Liver (tissue), 9 donors: ENCODE results near the gene ZNF513. TPM values are rescaled to one million over a fixed set of nuclear protein-coding genes. Genes with fewer than 3 reads are reported as not detected.

Experiments
- DNase-seq: peaks from one replicate; pipeline ENCODE4 v3.0.0-alpha.2; 2017; ENCODE audit warnings: low spot score
- H3K27ac ChIP-seq, 2 donors: one replicate each; pipeline ENCODE4 v1.7.0; 2013; ENCODE audit warnings: inconsistent platforms in 2 of 2, low read length in 2 of 2, control low read depth in 1 of 2, low read depth in 1 of 2, mild to moderate bottlenecking in 1 of 2
- H3K27me3 ChIP-seq, 4 donors: one replicate each; pipeline versions ENCODE4 v1.6.1 to v1.7.0; 2013; ENCODE audit warnings: low read length in 3 of 4, inconsistent platforms in 1 of 4, mild to moderate bottlenecking in 1 of 4, moderate library complexity in 1 of 4; ENCODE audit not compliant: control insufficient read depth in 4 of 4, insufficient read depth in 4 of 4
- H3K36me3 ChIP-seq, 4 donors: one replicate each; pipeline versions ENCODE4 v1.6.1 to v1.7.0; 2013; ENCODE audit warnings: low read length in 3 of 4, mild to moderate bottlenecking in 3 of 4, low read depth in 1 of 4, moderate library complexity in 1 of 4; ENCODE audit not compliant: control insufficient read depth in 4 of 4, insufficient read depth in 3 of 4
- H3K4me1 ChIP-seq, 4 donors: one replicate each; pipeline versions ENCODE4 v1.6.1 to v1.7.0; 2013; ENCODE audit warnings: low read length in 3 of 4, mild to moderate bottlenecking in 3 of 4, moderate library complexity in 1 of 4; ENCODE audit not compliant: control insufficient read depth in 4 of 4, insufficient read depth in 4 of 4
- H3K4me3 ChIP-seq, 3 donors: one replicate each; pipeline versions ENCODE4 v1.6.1 to v1.7.0; 2013; ENCODE audit warnings: low read length in 3 of 3, control low read depth in 1 of 3, low read depth in 1 of 3, mild to moderate bottlenecking in 1 of 3
- H3K9ac ChIP-seq, 2 donors: one replicate each; pipeline ENCODE4 v1.7.0; 2013; ENCODE audit warnings: low read length in 2 of 2, mild to moderate bottlenecking in 2 of 2, moderate library complexity in 2 of 2, control low read depth in 1 of 2, low read depth in 1 of 2
- H3K9me3 ChIP-seq, 4 donors: one replicate each; pipeline versions ENCODE4 v1.6.1 to v1.7.0; 2013; ENCODE audit warnings: low read length in 3 of 4; ENCODE audit not compliant: control insufficient read depth in 4 of 4
- EGR1 ChIP-seq, 2 donors: IDR thresholded peaks; 2 replicates each; pipeline ENCODE4 v1.6.1; 2016 to 2018; ENCODE audit warnings: antibody characterized with exemption in 2 of 2, low read depth in 2 of 2
- FOXA1 ChIP-seq: IDR thresholded peaks from 2 replicates; pipeline ENCODE4 v1.6.1; 2016; ENCODE audit warnings: antibody characterized with exemption
- FOXA2 ChIP-seq: IDR thresholded peaks from 2 replicates; pipeline ENCODE4 v1.6.1; 2016; ENCODE audit warnings: antibody characterized with exemption
- GABPA ChIP-seq, 2 donors: IDR thresholded peaks in 1 of 2; conservative IDR thresholded peaks in 1 of 2; 2 replicates each; pipeline ENCODE4 v1.6.1; 2016; ENCODE audit warnings: antibody characterized with exemption in 2 of 2, mild to moderate bottlenecking in 1 of 2, moderate library complexity in 1 of 2
- HNF4G ChIP-seq: IDR thresholded peaks from 2 replicates; pipeline ENCODE4 v1.6.1; 2016; ENCODE audit warnings: antibody characterized with exemption
- JUND ChIP-seq, 2 donors: IDR thresholded peaks; 2 replicates each; pipeline ENCODE4 v1.6.1; 2016; ENCODE audit warnings: antibody characterized with exemption in 2 of 2
- RXRA ChIP-seq, 2 donors: IDR thresholded peaks; 2 replicates each; pipeline ENCODE4 v1.6.1; 2017 to 2018; ENCODE audit warnings: antibody characterized with exemption in 2 of 2, mild to moderate bottlenecking in 1 of 2
- SP1 ChIP-seq: IDR thresholded peaks from 2 replicates; pipeline ENCODE4 v1.6.1; 2018; ENCODE audit warnings: antibody characterized with exemption, mild to moderate bottlenecking
- TAF1 ChIP-seq: conservative IDR thresholded peaks from 2 replicates; pipeline ENCODE4 v1.6.1; 2016; ENCODE audit warnings: antibody characterized with exemption, mild to moderate bottlenecking
- YY1 ChIP-seq: IDR thresholded peaks from 2 replicates; pipeline ENCODE4 v1.6.1; 2016; ENCODE audit warnings: antibody characterized with exemption, mild to moderate bottlenecking
- WGBS: extraction: QIAGEN DNeasy Blood & Tissue Kit; methylation state at CpG from one replicate; pipeline ENCODE4 v1.1.7; 2013; 5-methylcytosine and 5-hydroxymethylcytosine counted together
- polyA plus RNA-seq, 2 donors: library from polyadenylated mRNA; stranded (reverse) in 1 of 2; unstranded in 1 of 2; fragments of 200-250 nt in 1 of 2; fragments of >200 nt in 1 of 2; fragmentation: Nextera tagmentation in 1 of 2; extraction: Ambion mirVana in 1 of 2; gene quantifications; one replicate each; pipeline versions ENCODE4 v1.2.1 to v1.2.3, GENCODE V29; 2013 to 2015
- total RNA-seq, 2 donors: library from RNA; depleted of rRNA; stranded (reverse); fragments of >200 nt; gene quantifications; one replicate each; pipeline ENCODE4 v1.2.3, GENCODE V29; 2014
- TF ChIP-seq, protein P1 (sequence below): IDR thresholded peaks from 2 replicates; pipeline ENCODE4 v1.6.1; 2016; ENCODE audit warnings: antibody characterized with exemption, mild to moderate bottlenecking
- TF ChIP-seq, protein P2 (sequence below): IDR thresholded peaks from 2 replicates; pipeline ENCODE4 v1.6.1; 2016; ENCODE audit warnings: antibody characterized with exemption
- TF ChIP-seq, protein P3 (sequence below): IDR thresholded peaks from 2 replicates; pipeline ENCODE4 v1.6.1; 2016; ENCODE audit warnings: antibody characterized with exemption
- TF ChIP-seq, protein P4 (sequence below): IDR thresholded peaks from 2 replicates; pipeline ENCODE4 v1.6.1; 2016; ENCODE audit warnings: antibody characterized with exemption
- TF ChIP-seq, protein P5 (sequence below): fragments of 150-350 bp; IDR thresholded peaks from 2 replicates; pipeline ENCODE4 v1.5.1; 2017; ENCODE audit warnings: improper control_type of control experiment, low read depth, low read length; ENCODE audit not compliant: missing input control
- donor health status: healthy.
- donor health status: healthy.
- donor health status: healthy.
- donor health status: healthy.
- donor health status: healthy.

Gene ZNF513
- total and polyA plus RNA-seq, 4 donors = 2.9 to 11.2 (median 8.6) TPM

DNA sequence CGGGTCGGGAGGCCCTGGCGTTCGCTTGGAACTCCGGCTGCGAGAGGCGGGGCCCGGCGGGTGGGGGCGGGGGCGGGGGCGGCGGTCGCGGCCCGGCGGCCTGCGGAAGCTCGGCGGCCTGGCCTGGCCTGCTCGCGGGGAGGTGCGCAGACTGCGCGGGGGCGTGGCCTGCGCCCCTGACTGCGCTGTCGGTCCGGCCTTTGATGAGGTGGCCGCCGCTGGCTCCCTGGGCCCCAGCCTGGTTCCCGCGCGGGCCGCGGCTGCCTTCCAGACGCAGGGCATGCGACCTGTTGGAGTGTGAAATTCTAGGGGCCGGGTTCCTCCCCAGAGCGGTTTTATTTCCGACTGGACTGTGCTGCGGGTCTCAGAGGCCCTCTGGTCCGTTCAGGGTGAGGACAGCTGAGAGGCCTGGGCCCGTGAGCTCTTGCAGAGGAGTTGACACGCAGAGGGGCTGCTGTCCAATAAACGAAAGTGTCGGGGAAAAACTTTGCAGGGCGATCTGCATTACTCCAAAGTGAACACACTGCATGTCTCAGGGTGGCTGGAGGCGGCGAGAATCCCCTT is 48.5 kb upstream of the ZNF513 start:
- H3K4me1 ChIP-seq = peaks cover 3 to 23% (median 15%) of the 10 kb centered on the region in 4 donors
- H3K4me3 ChIP-seq = peak overlapping the region; percentile 73 to 97 (median 91)

DNA sequence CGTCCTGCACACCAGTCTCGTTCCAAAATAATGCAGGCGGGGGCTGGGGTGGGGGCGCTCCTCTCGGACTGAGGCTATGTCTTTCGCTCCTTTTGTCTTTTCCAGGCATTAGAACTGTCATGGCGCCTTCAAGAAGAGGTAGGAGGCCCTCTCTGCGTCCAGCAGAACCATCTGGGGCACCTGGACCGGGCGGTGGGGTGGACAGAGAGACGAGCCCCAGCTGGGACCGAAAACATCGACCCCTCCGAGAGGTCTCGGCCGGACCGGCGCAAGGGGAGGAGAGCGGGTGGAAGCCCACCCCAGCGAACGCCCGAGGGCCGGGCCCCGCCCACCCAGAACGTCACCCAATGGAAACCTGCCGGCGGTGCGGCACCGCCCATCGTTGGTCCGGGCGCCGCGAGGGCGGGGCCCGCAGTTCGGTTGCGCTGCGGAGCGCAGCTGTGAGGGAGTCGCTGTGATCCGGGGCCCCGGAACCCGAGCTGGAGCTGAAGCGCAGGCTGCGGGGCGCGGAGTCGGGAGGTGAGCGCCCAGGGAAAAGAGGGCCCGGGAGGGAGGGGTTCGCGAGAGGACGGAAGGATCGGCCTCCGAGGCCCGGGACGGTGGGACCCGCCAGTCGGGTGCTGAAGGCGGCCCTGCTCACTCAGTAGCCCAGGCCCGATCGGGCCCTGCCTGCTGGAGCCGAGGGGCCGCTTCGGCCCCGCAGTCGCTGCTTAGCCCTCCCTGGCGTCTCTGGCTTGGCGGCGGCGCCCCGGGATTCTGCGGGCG is 47.9 kb upstream of the ZNF513 start, which contains the start of gene NRBP1:
TSS of gene NRBP1 (plus strand) at position 419 of the 765 bp plus-strand sequence. CDS start 4,643 bp downstream, outside the sequence.
- H3K27me3 ChIP-seq = no peaks in the 10 kb centered on the region
- under 1% methylated on average over 75 of the region's 75 CpGs for WGBS
- DNase-seq = peak; percentile 95
- H3K36me3 ChIP-seq = peaks cover 0 to 6% (median 2%) of the 10 kb centered on the region in 4 donors
- H3K4me1 ChIP-seq = peaks cover 3 to 23% (median 15%) of the 10 kb centered on the region in 4 donors
- peak within 1 kb of the TSS; percentile 97 to 98 for H3K27ac ChIP-seq
- peak within 1 kb of the TSS; percentile 73 to 97 (median 91) for H3K4me3 ChIP-seq
- no peaks in the 10 kb centered on the region for H3K9me3 ChIP-seq
- H3K9ac ChIP-seq = peak within 1 kb of the TSS; percentile 85 to 92
- TF ChIP-seq, protein P1, sequence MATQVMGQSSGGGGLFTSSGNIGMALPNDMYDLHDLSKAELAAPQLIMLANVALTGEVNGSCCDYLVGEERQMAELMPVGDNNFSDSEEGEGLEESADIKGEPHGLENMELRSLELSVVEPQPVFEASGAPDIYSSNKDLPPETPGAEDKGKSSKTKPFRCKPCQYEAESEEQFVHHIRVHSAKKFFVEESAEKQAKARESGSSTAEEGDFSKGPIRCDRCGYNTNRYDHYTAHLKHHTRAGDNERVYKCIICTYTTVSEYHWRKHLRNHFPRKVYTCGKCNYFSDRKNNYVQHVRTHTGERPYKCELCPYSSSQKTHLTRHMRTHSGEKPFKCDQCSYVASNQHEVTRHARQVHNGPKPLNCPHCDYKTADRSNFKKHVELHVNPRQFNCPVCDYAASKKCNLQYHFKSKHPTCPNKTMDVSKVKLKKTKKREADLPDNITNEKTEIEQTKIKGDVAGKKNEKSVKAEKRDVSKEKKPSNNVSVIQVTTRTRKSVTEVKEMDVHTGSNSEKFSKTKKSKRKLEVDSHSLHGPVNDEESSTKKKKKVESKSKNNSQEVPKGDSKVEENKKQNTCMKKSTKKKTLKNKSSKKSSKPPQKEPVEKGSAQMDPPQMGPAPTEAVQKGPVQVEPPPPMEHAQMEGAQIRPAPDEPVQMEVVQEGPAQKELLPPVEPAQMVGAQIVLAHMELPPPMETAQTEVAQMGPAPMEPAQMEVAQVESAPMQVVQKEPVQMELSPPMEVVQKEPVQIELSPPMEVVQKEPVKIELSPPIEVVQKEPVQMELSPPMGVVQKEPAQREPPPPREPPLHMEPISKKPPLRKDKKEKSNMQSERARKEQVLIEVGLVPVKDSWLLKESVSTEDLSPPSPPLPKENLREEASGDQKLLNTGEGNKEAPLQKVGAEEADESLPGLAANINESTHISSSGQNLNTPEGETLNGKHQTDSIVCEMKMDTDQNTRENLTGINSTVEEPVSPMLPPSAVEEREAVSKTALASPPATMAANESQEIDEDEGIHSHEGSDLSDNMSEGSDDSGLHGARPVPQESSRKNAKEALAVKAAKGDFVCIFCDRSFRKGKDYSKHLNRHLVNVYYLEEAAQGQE = peak; percentile 27
- no peak for TF ChIP-seq RXRA (IDR thresholded peaks at IDR 0.05)
- no peak for TF ChIP-seq HNF4G
- peak in 1 of 2 donors; percentile 22 for TF ChIP-seq GABPA (IDR thresholded peaks at IDR 0.05 in 1 of 2, conservative IDR thresholded peaks at IDR 0.05 in 1 of 2)
- TF ChIP-seq YY1 = peak; percentile 95
- no peak for TF ChIP-seq FOXA2
- no peak for TF ChIP-seq EGR1 (IDR thresholded peaks at IDR 0.05; ENCODE audit: low read depth in 2 of 2)
- TF ChIP-seq FOXA1 = no peak
- TF ChIP-seq, protein P2, sequence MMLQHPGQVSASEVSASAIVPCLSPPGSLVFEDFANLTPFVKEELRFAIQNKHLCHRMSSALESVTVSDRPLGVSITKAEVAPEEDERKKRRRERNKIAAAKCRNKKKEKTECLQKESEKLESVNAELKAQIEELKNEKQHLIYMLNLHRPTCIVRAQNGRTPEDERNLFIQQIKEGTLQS = peak; percentile 4
- TF ChIP-seq, protein P3, sequence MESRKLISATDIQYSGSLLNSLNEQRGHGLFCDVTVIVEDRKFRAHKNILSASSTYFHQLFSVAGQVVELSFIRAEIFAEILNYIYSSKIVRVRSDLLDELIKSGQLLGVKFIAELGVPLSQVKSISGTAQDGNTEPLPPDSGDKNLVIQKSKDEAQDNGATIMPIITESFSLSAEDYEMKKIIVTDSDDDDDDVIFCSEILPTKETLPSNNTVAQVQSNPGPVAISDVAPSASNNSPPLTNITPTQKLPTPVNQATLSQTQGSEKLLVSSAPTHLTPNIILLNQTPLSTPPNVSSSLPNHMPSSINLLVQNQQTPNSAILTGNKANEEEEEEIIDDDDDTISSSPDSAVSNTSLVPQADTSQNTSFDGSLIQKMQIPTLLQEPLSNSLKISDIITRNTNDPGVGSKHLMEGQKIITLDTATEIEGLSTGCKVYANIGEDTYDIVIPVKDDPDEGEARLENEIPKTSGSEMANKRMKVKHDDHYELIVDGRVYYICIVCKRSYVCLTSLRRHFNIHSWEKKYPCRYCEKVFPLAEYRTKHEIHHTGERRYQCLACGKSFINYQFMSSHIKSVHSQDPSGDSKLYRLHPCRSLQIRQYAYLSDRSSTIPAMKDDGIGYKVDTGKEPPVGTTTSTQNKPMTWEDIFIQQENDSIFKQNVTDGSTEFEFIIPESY = no peak
- no peak for TF ChIP-seq JUND (IDR thresholded peaks at IDR 0.05)
- TF ChIP-seq SP1 = peak; percentile 67
- peak; percentile 75 for TF ChIP-seq TAF1
- TF ChIP-seq, protein P4, sequence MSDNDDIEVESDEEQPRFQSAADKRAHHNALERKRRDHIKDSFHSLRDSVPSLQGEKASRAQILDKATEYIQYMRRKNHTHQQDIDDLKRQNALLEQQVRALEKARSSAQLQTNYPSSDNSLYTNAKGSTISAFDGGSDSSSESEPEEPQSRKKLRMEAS = no peak
- TF ChIP-seq, protein P5, sequence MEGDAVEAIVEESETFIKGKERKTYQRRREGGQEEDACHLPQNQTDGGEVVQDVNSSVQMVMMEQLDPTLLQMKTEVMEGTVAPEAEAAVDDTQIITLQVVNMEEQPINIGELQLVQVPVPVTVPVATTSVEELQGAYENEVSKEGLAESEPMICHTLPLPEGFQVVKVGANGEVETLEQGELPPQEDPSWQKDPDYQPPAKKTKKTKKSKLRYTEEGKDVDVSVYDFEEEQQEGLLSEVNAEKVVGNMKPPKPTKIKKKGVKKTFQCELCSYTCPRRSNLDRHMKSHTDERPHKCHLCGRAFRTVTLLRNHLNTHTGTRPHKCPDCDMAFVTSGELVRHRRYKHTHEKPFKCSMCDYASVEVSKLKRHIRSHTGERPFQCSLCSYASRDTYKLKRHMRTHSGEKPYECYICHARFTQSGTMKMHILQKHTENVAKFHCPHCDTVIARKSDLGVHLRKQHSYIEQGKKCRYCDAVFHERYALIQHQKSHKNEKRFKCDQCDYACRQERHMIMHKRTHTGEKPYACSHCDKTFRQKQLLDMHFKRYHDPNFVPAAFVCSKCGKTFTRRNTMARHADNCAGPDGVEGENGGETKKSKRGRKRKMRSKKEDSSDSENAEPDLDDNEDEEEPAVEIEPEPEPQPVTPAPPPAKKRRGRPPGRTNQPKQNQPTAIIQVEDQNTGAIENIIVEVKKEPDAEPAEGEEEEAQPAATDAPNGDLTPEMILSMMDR = no peak

More for the DNA sequence above, 48.5 kb upstream of the ZNF513 start:
- Histone ChIP-seq H3K27me3 (no peaks in the 10 kb centered on the region), H3K36me3 (peaks cover 2 to 11% (median 8%) of the 10 kb centered on the region in 4 donors), H3K9me3 (no peaks in the 10 kb centered on the region), H3K27ac (peak overlapping the region; percentile 97 to 98), H3K9ac (peak overlapping the region; percentile 85 to 92)
- no peak for TF ChIP-seq RXRA (IDR thresholded peaks at IDR 0.05)
- TF ChIP-seq, protein P1 = peak; percentile 43
- TF ChIP-seq EGR1 (IDR thresholded peaks at IDR 0.05; ENCODE audit: low read depth in 2 of 2) = no peak
- no peak for TF ChIP-seq JUND (IDR thresholded peaks at IDR 0.05)
- no peak for TF ChIP-seq GABPA (IDR thresholded peaks at IDR 0.05 in 1 of 2, conservative IDR thresholded peaks at IDR 0.05 in 1 of 2)
- peak; percentile 88 for DNase-seq
- under 1% methylated on average over 51 of the region's 51 CpGs for WGBS
